KBM-7 (cell line): ENCODE measurements around the gene VSIG2.
A peak's percentile ranks its signal among the peaks of the same experiment; 100 is the strongest.
"Not testable (repeated sequence)": the region's sequence is repeated elsewhere in the genome, so short reads cannot be mapped to it uniquely, and the experiment has no call there.

ENCODE experiments used
- DNase-seq: peaks from one replicate; pipeline ENCODE4 v3.0.0-alpha.2; 2015
- in situ Hi-C: fragments of 300-500 bp; cut with MboI; formaldehyde crosslinking; loops from 2 replicates; pipeline ENCODE4 v1.14.3; 2020; ENCODE audit warnings: low sequenced_read_pairs, low pct_unique_long_range_greater_than_20kb, mixed read lengths

The VSIG2 gene, protein sequence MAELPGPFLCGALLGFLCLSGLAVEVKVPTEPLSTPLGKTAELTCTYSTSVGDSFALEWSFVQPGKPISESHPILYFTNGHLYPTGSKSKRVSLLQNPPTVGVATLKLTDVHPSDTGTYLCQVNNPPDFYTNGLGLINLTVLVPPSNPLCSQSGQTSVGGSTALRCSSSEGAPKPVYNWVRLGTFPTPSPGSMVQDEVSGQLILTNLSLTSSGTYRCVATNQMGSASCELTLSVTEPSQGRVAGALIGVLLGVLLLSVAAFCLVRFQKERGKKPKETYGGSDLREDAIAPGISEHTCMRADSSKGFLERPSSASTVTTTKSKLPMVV

DNA sequence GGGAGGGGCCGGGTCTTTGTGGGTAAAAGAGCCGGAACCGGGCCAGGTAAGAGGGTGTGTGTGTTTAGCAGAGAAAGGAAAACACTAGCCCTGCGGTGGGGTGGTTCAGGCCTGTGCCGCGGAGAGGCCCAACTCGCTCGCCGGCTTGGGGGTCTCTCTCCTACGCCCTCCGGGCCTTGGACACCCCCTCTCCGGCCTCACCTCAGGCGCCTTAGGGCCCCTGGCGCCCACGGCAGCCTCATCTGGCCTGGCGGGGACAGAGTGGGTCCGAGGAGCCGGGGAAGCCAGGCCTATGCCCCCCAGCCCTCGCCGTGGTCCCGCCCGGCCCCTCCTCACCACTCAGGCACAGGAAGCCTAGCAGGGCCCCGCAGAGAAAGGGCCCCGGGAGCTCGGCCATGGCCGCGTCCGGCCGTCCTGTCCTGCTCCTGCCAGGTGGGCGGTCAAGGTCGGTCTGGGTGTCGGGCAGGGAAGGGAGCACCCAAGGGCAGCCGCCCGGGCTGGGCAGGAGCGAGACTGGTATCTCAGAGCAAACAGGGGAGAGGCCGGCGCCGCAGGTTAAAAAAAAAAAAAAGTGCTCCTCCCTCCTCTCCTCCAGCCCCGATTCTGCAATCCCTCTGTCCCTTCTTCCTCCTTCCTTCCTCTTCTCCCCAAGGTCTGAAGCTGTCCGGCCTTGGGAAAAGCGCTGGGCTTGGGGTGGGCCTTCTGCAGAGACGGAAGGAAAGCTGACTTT is at the start of gene VSIG2:
Gene VSIG2 (minus strand): TSS at position 515 of the 730 bp plus-strand sequence. CDS start 118 bp downstream, at position 397.
- no peak for DNase-seq
- in situ Hi-C loops: no loop called here

GRCh38 chr11:124801014-124801413 is 49.0 kb upstream of the VSIG2 start:
- no peak for DNase-seq
- in situ Hi-C loops: no loop called here

GRCh38 chr11:124800226-124800929 is 48.3 kb upstream of the VSIG2 start, which contains the start of gene MSANTD2:
Gene MSANTD2 (minus strand): TSS chr11:124800406. CDS start chr11:124800380, 26 bp downstream.
- in situ Hi-C loops: no loop called here
- peak; percentile 80 for DNase-seq

DNA sequence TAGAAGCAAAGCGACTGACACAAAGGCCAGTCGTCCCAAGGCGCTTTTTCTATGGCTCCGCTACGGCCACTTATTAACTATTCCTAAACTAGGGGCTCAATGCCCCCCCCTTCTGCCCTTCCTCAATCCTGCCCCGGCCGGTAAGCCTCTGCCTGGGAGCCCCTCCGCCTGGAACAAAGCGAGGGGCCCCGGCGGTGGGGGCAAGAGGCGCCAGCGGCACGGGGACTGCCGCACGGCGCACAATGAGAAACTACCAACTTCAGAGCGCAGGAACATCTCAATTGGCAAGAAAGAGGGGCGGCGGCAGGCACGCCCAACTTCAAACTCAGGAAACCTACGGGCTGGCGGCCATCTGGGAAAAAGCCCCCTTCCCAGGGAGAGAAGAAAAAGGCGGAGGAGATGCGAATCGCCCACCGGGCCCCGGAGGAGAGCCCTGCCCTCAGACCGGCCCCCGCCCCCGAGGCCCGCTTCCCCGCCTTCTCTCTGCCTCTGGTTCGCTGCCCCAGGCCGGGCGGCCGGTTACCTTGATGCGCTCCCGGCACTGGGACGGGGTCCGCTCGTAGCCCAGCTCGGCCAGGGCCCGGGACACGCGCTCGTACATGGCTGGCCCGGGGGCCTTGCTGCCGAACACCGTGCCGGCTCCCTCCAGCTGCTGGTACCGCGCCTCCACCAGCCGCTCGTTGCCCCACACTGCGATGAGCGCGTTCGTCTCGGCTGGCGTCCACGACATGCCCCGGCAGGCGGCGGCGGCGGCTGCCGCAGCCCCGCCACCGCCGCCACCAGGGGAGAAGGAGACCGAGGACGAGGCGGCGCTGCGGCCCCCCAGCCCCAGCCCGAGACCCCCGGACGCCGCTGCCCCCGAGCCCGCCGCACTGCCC is 47.5 kb upstream of the VSIG2 start:
- DNase-seq: peak; percentile 45

GRCh38 chr11:124798991-124799347 is 46.9 kb upstream of the VSIG2 start:
- in situ Hi-C loops: no loop called here
- DNase-seq: no peak

More for the DNA sequence above, 47.5 kb upstream of the VSIG2 start:
- in situ Hi-C loops: no loop called here

DNA sequence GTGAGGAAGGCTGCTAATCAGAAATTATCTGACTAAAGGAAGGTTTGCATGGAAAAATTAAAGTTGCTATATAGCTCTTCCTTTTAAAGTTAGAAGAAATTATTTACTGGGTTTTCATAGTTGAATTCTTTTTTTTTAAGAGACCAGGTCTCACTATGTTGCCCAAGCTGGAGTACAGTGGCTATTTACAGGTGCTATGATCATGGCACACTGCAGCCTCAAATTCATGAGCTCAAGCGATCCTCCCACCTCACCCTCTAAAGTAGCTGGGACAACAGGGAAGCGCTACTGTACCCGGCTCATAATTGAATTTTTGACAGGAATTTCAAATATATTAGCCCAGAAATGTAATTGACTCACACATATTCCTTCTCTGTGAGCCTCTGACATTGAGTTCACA is 44.3 kb upstream of the VSIG2 start:
- DNase-seq: no peak
- in situ Hi-C loops: no loop called here

DNA sequence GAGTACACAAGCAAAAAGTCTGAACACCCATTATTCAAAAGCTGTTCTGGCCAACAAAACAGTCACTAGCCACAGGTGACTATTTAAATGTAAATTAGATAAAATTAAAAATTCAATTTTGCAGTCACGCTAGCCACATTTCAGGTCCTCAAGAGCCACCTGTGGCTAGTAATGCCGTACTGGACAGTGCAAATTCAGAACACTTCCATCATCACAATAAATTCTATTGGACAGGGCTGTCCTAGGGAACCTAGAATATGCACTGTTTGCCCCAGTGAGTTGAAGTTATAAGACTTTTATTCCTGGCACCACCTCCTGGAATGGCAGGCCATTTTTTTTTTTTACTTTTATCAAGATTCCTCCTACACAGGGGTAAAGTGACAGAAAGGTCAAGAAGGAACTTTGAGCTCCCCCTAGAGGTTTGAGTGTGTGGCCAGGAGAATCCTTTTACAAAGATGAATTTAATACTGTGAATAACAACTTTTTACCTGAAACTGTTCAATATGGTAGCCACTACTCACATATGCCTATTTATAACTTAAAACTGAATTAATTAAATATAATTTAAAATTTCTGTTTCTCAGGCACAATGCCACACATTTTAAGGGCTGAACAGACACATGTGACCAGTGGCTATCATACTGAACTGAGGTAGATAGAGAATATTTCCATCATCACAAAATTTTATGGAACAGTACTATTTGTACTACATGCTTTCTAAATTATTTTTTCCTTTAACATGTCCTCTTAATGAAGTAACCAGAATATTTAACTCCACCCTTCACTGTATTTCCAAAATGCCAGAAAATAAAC is 41.6 kb upstream of the VSIG2 start:
- in situ Hi-C loops: no loop called here
- DNase-seq: peak; percentile 65

DNA sequence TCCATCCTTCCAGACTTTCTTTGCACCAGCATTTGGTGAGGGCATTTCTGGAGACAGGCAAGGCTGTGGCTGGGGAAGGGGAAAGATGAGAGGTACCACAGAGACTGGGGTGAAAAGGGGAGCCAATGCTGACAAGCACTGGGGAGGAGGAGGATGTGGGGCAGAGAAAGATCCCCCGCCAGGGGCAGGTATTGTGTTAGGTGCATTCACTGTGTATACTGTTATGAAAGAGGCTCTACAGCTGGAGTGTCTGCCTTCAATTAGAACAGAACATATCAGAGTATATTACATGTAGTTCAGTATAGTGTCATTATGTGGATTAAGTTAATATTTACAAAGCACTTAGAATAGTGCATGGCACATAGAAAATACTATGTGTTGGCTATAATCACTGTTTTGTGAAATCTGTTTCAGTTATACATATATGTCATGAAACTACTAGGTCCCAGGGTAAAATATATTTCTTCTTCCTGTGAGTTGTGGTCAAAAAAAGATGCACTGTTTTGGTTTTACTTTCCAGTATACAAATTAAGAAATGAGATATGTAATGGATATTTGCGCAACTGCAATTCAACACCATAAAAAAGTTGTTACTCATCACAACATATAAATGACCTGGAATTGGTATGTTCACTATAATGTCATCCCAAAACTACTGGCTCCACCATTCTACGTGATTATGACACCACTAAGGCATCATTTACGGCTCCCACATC is 39.7 kb upstream of the VSIG2 start:
- in situ Hi-C loops: no loop called here

DNA sequence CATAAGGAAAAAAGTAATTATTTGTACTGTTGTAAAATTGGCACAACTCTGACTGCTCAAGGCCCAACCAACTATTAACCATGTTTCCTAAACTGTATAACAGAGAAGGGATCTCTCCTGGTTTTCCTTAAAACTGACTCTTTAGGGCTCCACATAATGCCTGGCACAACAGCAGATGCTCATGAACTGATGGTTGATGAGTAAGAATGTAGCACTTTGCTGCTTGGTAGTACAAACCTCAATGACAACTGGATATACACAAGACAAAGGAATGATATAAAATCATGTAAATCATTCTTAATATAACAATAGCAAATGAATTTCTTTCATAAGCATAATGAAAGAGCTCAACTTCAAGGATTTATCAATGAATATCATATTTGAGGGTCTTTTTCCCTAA is 36.5 kb upstream of the VSIG2 start:
- no peak for DNase-seq
- in situ Hi-C loops: no loop called here

More for the DNA sequence above, 39.7 kb upstream of the VSIG2 start:
- no peak for DNase-seq

GRCh38 chr11:124784051-124784450 is 32.0 kb upstream of the VSIG2 start:
- no peak for DNase-seq

GRCh38 chr11:124783002-124783401 is 30.9 kb upstream of the VSIG2 start:
- in situ Hi-C loops: no loop called here
- no peak for DNase-seq

More at GRCh38 chr11:124784051-124784450, 32.0 kb upstream of the VSIG2 start:
- in situ Hi-C loops: no loop called here

DNA sequence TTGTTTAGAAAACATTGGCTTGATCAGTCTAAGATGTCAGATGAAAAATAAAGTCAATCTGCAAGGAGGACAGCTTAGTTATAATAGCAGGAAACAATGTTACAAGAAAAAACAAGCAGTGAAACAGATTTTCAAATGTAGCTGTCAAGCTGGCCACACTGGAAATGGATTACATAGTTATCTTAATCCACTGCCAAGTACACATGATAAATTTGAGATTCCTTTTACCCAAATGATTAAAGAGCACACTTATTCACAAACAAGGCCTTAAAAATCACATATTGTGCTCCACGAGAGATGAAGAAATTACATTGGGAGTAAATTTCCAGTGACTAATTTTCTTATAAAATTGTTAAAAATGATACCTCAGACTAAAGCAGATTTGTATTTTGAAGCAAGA is 27.5 kb upstream of the VSIG2 start:
- DNase-seq: no peak
- in situ Hi-C loops: no loop called here

- no peak for DNase-seq
- in situ Hi-C loops: no loop called here
Observed at GRCh38 chr11:124778281-124778680, 26.2 kb upstream of the VSIG2 start.

DNA sequence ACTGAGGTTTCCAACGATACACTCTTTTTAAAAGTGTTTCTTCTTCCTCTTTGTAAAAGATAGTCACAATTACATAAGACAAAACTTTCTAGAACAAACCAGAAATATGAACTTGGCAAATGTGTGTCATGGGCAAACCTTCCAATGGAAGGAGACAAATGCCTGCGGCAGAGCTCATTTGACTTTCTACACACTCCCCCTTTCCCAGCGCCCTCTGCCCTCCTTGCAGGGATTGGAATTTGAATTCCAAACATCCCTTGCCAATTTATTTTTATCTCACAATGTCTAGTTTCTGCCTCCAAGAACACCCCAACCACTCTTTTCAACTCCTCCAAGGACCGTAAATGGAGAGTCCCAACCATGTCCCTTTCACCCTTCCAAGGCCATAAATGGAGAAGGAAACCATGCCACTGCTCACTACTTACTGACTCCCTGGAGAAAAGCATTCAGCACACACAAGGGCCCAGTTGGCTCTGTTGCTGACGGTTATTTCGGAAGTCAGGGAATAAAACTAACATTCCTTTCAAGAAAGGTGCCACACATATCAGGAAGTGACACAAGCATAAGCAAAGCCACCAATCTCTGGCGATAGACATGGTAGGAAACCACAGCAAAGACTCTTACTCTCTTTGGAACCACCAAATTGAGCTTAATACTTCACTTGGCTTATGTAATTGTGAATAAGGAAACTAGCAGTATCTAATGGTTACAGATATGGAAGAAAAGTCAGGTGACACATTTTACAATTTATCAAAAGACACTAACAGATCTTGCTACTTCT is 25.0 kb upstream of the VSIG2 start:
- in situ Hi-C loops: no loop called here
- DNase-seq: no peak

GRCh38 chr11:124770959-124771358 is 18.9 kb upstream of the VSIG2 start:
- in situ Hi-C loops, DNase-seq: not testable (repeated sequence)

- in situ Hi-C loops: no loop called here
Observed at GRCh38 chr11:124769806-124770774, 18.0 kb upstream of the VSIG2 start.

More at GRCh38 chr11:124769806-124770774, 18.0 kb upstream of the VSIG2 start:
- DNase-seq: no peak
